H7 (cell line): ENCODE data around the gene EXOSC1. TPM values are rescaled to one million over a fixed set of nuclear protein-coding genes. Genes with fewer than 3 reads are reported as not detected.
A peak's percentile ranks its signal among the peaks of the same experiment; 100 is the strongest.

ENCODE experiments used
- DNase-seq: peaks from one replicate; pipeline ENCODE4 v3.0.0; 2012
- H3K27me3 ChIP-seq: 2 replicates; pipeline ENCODE4 v1.6.0; 2011; ENCODE audit warnings: mild to moderate bottlenecking, low read length; ENCODE audit not compliant: control insufficient read depth, insufficient read depth
- H3K36me3 ChIP-seq: replicated peaks from 2 replicates; pipeline ENCODE4 v1.5.1; 2011; ENCODE audit warnings: low read length; ENCODE audit not compliant: control insufficient read depth, insufficient read depth
- H3K4me3 ChIP-seq: 2 replicates; pipeline ENCODE4 v1.5.1; 2011; ENCODE audit warnings: low read depth, mild to moderate bottlenecking, control low read depth, low read length, moderate library complexity; ENCODE audit not compliant: insufficient read depth
- total RNA-seq: library from RNA; depleted of rRNA; stranded (reverse); fragments of >200 nt; shearing (Covaris generic); gene quantifications from 2 replicates; pipeline ENCODE4 v1.2.3, GENCODE V29; 2014

EXOSC1 gene
- total RNA-seq, 1 experiment from 2014 or later, result 84.5 TPM

GRCh38 chr10:97468162-97468561 lies 22.4 kb upstream of the EXOSC1 start:
- H3K27me3 ChIP-seq, result no peaks in the 10 kb centered on the region
- no peak overlapping the region for H3K4me3 ChIP-seq
- H3K36me3 ChIP-seq, result peaks cover 52% of the 10 kb centered on the region
- DNase-seq, result no peak

GRCh38 chr10:97466755-97467154 lies 20.9 kb upstream of the EXOSC1 start:
- H3K36me3 ChIP-seq, result peaks cover 66% of the 10 kb centered on the region
- no peaks in the 10 kb centered on the region for H3K27me3 ChIP-seq
- no peak for DNase-seq
- H3K4me3 ChIP-seq, result no peak overlapping the region

- no peak for DNase-seq
- H3K36me3 ChIP-seq, result peaks cover 74% of the 10 kb centered on the region
- H3K27me3 ChIP-seq, result no peaks in the 10 kb centered on the region
- H3K4me3 ChIP-seq, result no peak overlapping the region
Observed at GRCh38 chr10:97465982-97466381, 20.2 kb upstream of the EXOSC1 start.

- H3K4me3 ChIP-seq, result no peak overlapping the region
- peaks cover 75% of the 10 kb centered on the region for H3K36me3 ChIP-seq
- DNase-seq, result no peak
Observed at GRCh38 chr10:97464226-97464625, 18.4 kb upstream of the EXOSC1 start.

GRCh38 chr10:97463363-97464132 lies 17.7 kb upstream of the EXOSC1 start:
- DNase-seq, result peak; percentile 82
- Histone ChIP-seq H3K4me3 (no peak overlapping the region), H3K27me3 (no peaks in the 10 kb centered on the region), H3K36me3 (peaks cover 76% of the 10 kb centered on the region)

More at GRCh38 chr10:97464226-97464625, 18.4 kb upstream of the EXOSC1 start:
- H3K27me3 ChIP-seq, result no peaks in the 10 kb centered on the region

GRCh38 chr10:97462309-97462708 lies 16.5 kb upstream of the EXOSC1 start:
- peaks cover 77% of the 10 kb centered on the region for H3K36me3 ChIP-seq
- H3K4me3 ChIP-seq, result no peak overlapping the region
- H3K27me3 ChIP-seq, result no peaks in the 10 kb centered on the region
- DNase-seq, result no peak

GRCh38 chr10:97459933-97460332 lies 14.1 kb upstream of the EXOSC1 start:
- DNase-seq, result no peak
- H3K36me3 ChIP-seq, result peaks cover 69% of the 10 kb centered on the region
- no peak overlapping the region for H3K4me3 ChIP-seq
- H3K27me3 ChIP-seq, result no peaks in the 10 kb centered on the region

- Histone ChIP-seq H3K27me3 (no peaks in the 10 kb centered on the region), H3K4me3 (no peak overlapping the region), H3K36me3 (peaks cover 68% of the 10 kb centered on the region)
- DNase-seq, result no peak
Observed at GRCh38 chr10:97459111-97459510, 13.3 kb upstream of the EXOSC1 start.

GRCh38 chr10:97456686-97457065 lies 10.9 kb upstream of the EXOSC1 start:
- Histone ChIP-seq H3K27me3 (no peaks in the 10 kb centered on the region), H3K36me3 (peaks cover 58% of the 10 kb centered on the region), H3K4me3 (no peak overlapping the region)
- no peak for DNase-seq

GRCh38 chr10:97456034-97456685 lies 10.4 kb upstream of the EXOSC1 start:
- DNase-seq, result no peak
- Histone ChIP-seq H3K36me3 (peaks cover 53% of the 10 kb centered on the region), H3K27me3 (no peaks in the 10 kb centered on the region), H3K4me3 (no peak overlapping the region)

GRCh38 chr10:97454330-97455036 lies 8.7 kb upstream of the EXOSC1 start:
- H3K36me3 ChIP-seq, result peaks cover 37% of the 10 kb centered on the region
- no peak overlapping the region for H3K4me3 ChIP-seq
- no peaks in the 10 kb centered on the region for H3K27me3 ChIP-seq
- no peak for DNase-seq

- H3K27me3 ChIP-seq, result no peaks in the 10 kb centered on the region
- no peak for DNase-seq
- H3K36me3 ChIP-seq, result peaks cover 22% of the 10 kb centered on the region
- H3K4me3 ChIP-seq, result no peak overlapping the region
Observed at GRCh38 chr10:97452352-97452751, 6.5 kb upstream of the EXOSC1 start.

GRCh38 chr10:97451605-97452004 lies 5.8 kb upstream of the EXOSC1 start:
- H3K4me3 ChIP-seq, result no peak overlapping the region
- H3K36me3 ChIP-seq, result peaks cover 17% of the 10 kb centered on the region
- H3K27me3 ChIP-seq, result no peaks in the 10 kb centered on the region
- no peak for DNase-seq

GRCh38 chr10:97450828-97451227 lies 5.0 kb upstream of the EXOSC1 start:
- Histone ChIP-seq H3K36me3 (peaks cover 16% of the 10 kb centered on the region), H3K4me3 (no peak overlapping the region), H3K27me3 (no peaks in the 10 kb centered on the region)
- no peak for DNase-seq

- peak overlapping the region; percentile 91 for H3K4me3 ChIP-seq
- no peaks in the 10 kb centered on the region for H3K27me3 ChIP-seq
- H3K36me3 ChIP-seq, result no peaks in the 10 kb centered on the region
- DNase-seq, result no peak
Observed at GRCh38 chr10:97445357-97445721, 467 bp downstream of the EXOSC1 start.
